Measurements from ENCODE around the gene BAIAP2. TPM values are rescaled to one million over a fixed set of nuclear protein-coding genes. Genes with fewer than 3 reads are reported as not detected.

Gene BAIAP2
- total RNA-seq, 2 donors from 2014 or later = 6.2 to 13.2 TPM

GRCh38 chr17:81113158-81113724 is 78.3 kb downstream of the BAIAP2 start:
- Mint-ChIP-seq H3K9me3 (no peaks in the 10 kb centered on the region), H3K36me3 (no peaks in the 10 kb centered on the region), H3K27ac (no peak overlapping the region)
- no peak for ATAC-seq
- DNase-seq (ENCODE audit: low spot score in 2 of 2) = no peak

GRCh38 chr17:81114351-81115093 is 79.6 kb downstream of the BAIAP2 start:
- DNase-seq (ENCODE audit: low spot score in 2 of 2) = no peak
- Mint-ChIP-seq H3K27ac (peak overlapping the region in 1 of 2 donors; percentile 38), H3K36me3 (no peaks in the 10 kb centered on the region), H3K9me3 (no peaks in the 10 kb centered on the region)
- ATAC-seq = no peak

GRCh38 chr17:81115219-81115618 is 80.3 kb downstream of the BAIAP2 start:
- H3K9me3 Mint-ChIP-seq = no peaks in the 10 kb centered on the region
- ATAC-seq = no peak
- H3K36me3 Mint-ChIP-seq = no peaks in the 10 kb centered on the region

GRCh38 chr17:81115749-81116464 is 81.0 kb downstream of the BAIAP2 start:
- DNase-seq (ENCODE audit: low spot score in 2 of 2) (no peak), ATAC-seq (no peak)
- Mint-ChIP-seq H3K36me3 (no peaks in the 10 kb centered on the region), H3K27ac (no peak overlapping the region), H3K9me3 (no peaks in the 10 kb centered on the region)

More at GRCh38 chr17:81115219-81115618, 80.3 kb downstream of the BAIAP2 start:
- no peak for DNase-seq (ENCODE audit: low spot score in 2 of 2)
- H3K27ac Mint-ChIP-seq = peak overlapping the region in 1 of 2 donors; percentile 38

GRCh38 chr17:81116704-81117103 is 81.8 kb downstream of the BAIAP2 start:
- Mint-ChIP-seq H3K36me3 (no peaks in the 10 kb centered on the region), H3K27ac (no peak overlapping the region), H3K9me3 (no peaks in the 10 kb centered on the region)
- ATAC-seq (no peak), DNase-seq (ENCODE audit: low spot score in 2 of 2) (no peak)

- DNase-seq (ENCODE audit: low spot score in 2 of 2) = no peak
- no peak for ATAC-seq
- Mint-ChIP-seq H3K9me3 (no peaks in the 10 kb centered on the region), H3K27ac (no peak overlapping the region), H3K36me3 (no peaks in the 10 kb centered on the region)
Measured at GRCh38 chr17:81117672-81118198, 82.8 kb downstream of the BAIAP2 start.

- Mint-ChIP-seq H3K36me3 (no peaks in the 10 kb centered on the region), H3K9me3 (no peaks in the 10 kb centered on the region), H3K27ac (no peak overlapping the region)
- ATAC-seq = no peak
- no peak for DNase-seq (ENCODE audit: low spot score in 2 of 2)
Measured at GRCh38 chr17:81118308-81119221, 83.6 kb downstream of the BAIAP2 start.

- peak; percentile 61 to 83 for ATAC-seq
- Mint-ChIP-seq H3K27ac (no peak overlapping the region), H3K9me3 (no peaks in the 10 kb centered on the region), H3K36me3 (no peaks in the 10 kb centered on the region)
- peak; percentile 71 to 87 for DNase-seq (ENCODE audit: low spot score in 2 of 2)
Measured at GRCh38 chr17:81119223-81120148, 84.5 kb downstream of the BAIAP2 start.

- Mint-ChIP-seq H3K36me3 (no peaks in the 10 kb centered on the region), H3K27ac (no peak overlapping the region), H3K9me3 (no peaks in the 10 kb centered on the region)
- no peak for DNase-seq (ENCODE audit: low spot score in 2 of 2)
- no peak for ATAC-seq
Measured at GRCh38 chr17:81120149-81120484, 85.2 kb downstream of the BAIAP2 start.

GRCh38 chr17:81120695-81121621 is 86.0 kb downstream of the BAIAP2 start:
- ATAC-seq = no peak
- DNase-seq (ENCODE audit: low spot score in 2 of 2) = no peak
- H3K27ac Mint-ChIP-seq = no peak overlapping the region
- H3K9me3 Mint-ChIP-seq = no peaks in the 10 kb centered on the region
- H3K36me3 Mint-ChIP-seq = no peaks in the 10 kb centered on the region

GRCh38 chr17:81121841-81122733 is 87.1 kb downstream of the BAIAP2 start:
- H3K36me3 Mint-ChIP-seq = no peaks in the 10 kb centered on the region
- H3K27ac Mint-ChIP-seq = no peak overlapping the region
- H3K9me3 Mint-ChIP-seq = no peaks in the 10 kb centered on the region
- DNase-seq (ENCODE audit: low spot score in 2 of 2) (no peak), ATAC-seq (no peak)

GRCh38 chr17:81123052-81124048 is 88.4 kb downstream of the BAIAP2 start:
- Mint-ChIP-seq H3K36me3 (no peaks in the 10 kb centered on the region), H3K27ac (no peak overlapping the region), H3K9me3 (no peaks in the 10 kb centered on the region)
- ATAC-seq (no peak), DNase-seq (ENCODE audit: low spot score in 2 of 2) (no peak)

- H3K36me3 Mint-ChIP-seq = no peaks in the 10 kb centered on the region
Measured at GRCh38 chr17:81124377-81124776, 89.4 kb downstream of the BAIAP2 start.

More at GRCh38 chr17:81124377-81124776, 89.4 kb downstream of the BAIAP2 start:
- H3K27ac Mint-ChIP-seq = no peak overlapping the region
- no peaks in the 10 kb centered on the region for H3K9me3 Mint-ChIP-seq
- DNase-seq (ENCODE audit: low spot score in 2 of 2) (no peak), ATAC-seq (no peak)

Data from activated naive CD4-positive, alpha-beta T cell treated with anti-CD3 and anti-CD28 coated beads, Interleukin-2, amount 50 U/mL, for 72 hours (primary cell).